ENCODE data around the gene CHTOP. TPM values are rescaled to one million over a fixed set of nuclear protein-coding genes. Genes with fewer than 3 reads are reported as not detected.

The CHTOP gene
- total and polyA plus RNA-seq, 2 of the 4 experiments (the other 2 are of a cell fraction): 33.9 to 50.8 TPM

DNA sequence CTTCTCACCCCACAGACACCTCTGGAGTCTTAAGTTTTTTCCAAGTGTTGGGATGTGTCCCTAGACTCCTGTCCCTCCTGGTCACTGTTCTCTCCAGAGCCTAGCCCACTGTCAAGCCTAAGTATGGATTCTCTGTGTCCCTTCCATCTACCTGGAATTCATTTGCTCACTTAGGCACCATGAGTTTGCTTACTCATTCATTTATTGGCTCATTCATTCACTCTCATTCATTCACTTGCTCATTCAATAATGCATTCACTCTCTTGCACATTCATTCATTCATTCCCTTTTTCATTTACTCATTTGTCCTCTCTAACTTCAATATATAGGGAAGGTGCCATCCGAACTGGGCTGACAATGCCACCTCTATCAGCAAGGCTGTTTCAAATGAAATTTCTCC lies 22.5 kb upstream of the CHTOP start:
- H3K56ac ChIP-seq (ENCODE audit: extremely low read depth, insufficient read depth, low read length): peak overlapping the region; percentile 75; the same call in 1 of the 2 replicates
- peak overlapping the region; percentile 95; the same call in 1 of the 2 replicates for H3K27ac ChIP-seq (ENCODE audit: insufficient read depth, low read length)
- ChIA-PET POLR2A (ENCODE audit: unreplicated experiment) (interaction anchor here (1.5 kb wide), 1 partner anchor 76 kb away, joined by 6 read pairs; no protein-coding TSS in a partner anchor), CTCF (interaction anchor here (0.7 to 1.2 kb wide), 2 partner anchors 16 to 39 kb away, joined by 4 read pairs; partner anchors contain the start of gene S100A13)
- dilution Hi-C loops (cut with HindIII; ENCODE audit: low sequenced_read_pairs, unreplicated experiment) (no loop called here), intact Hi-C loops (cut with micrococcal nuclease) (no loop called here), in situ Hi-C loops (cut with MboI; ENCODE audit: low sequenced_read_pairs) (no loop called here)
- no peak overlapping the region for H3K18ac ChIP-seq (ENCODE audit: low read depth, low read length)
- no CpG with 5 or more reads among the region's 1 CpG for WGBS, 2 experiments (ENCODE audit: extremely low coverage in 2 of 2, insufficient read length in 1 of 2)
- peak overlapping the region; percentile 92 for H2AK5ac ChIP-seq (ENCODE audit: low read depth, low read length)
- peak overlapping the region; percentile 93 for H3K23ac ChIP-seq (ENCODE audit: low read depth, low read length)
- no peak overlapping the region for H2AFZ ChIP-seq (replicated peaks; ENCODE audit: low read length, poor library complexity)
- H2BK120ac ChIP-seq (ENCODE audit: low read depth, low read length): peak overlapping the region; percentile 42; the same call in 1 of the 2 replicates
- H2BK15ac ChIP-seq (ENCODE audit: low read depth, low read length): no peak overlapping the region; the same call in 2 of the 3 replicates
- H3K9me1 ChIP-seq (ENCODE audit: insufficient read depth, low read length): peaks cover 17% of the 10 kb centered on the region
- no TSS peak for BruUV-seq (replicated peaks)
- H4K91ac ChIP-seq (ENCODE audit: insufficient read depth, low read depth, low read length): peak overlapping the region; percentile 88
- H3K27me3 ChIP-seq (ENCODE audit: control insufficient read depth, insufficient read depth, low read length): no peaks in the 10 kb centered on the region
- H2AK9ac ChIP-seq (replicated peaks; ENCODE audit: low read depth, low read length, poor library complexity): peak overlapping the region; percentile 99
- H3K9ac ChIP-seq (ENCODE audit: low read depth, low read length): peak overlapping the region; percentile 99
- no peak for DNase-seq
- H4K8ac ChIP-seq (ENCODE audit: low read depth in 2 of 2, low read length in 2 of 2): peak overlapping the region; percentile 73 to 82; a peak in 2 of 4 replicates
- H2BK5ac ChIP-seq (ENCODE audit: low read depth, low read length, poor library complexity, severe bottlenecking): peak overlapping the region; percentile 90
- H2BK20ac ChIP-seq (ENCODE audit: low read depth, low read length): peak overlapping the region; percentile 21; the same call in 1 of the 2 replicates
- peaks cover 18% of the 10 kb centered on the region for H3K36me3 ChIP-seq (ENCODE audit: control insufficient read depth, insufficient read depth, low read length)
- no peak for ATAC-seq (ENCODE audit: low read depth)
- H4K5ac ChIP-seq (ENCODE audit: low read depth, low read length): no peak overlapping the region
- peak overlapping the region; percentile 93 for H3K14ac ChIP-seq (replicated peaks; ENCODE audit: low read depth, low read length)
- H3K9me3 ChIP-seq (ENCODE audit: control insufficient read depth, insufficient read depth, low read length): no peaks in the 10 kb centered on the region
- peak overlapping the region; percentile 96 for H3K4me3 ChIP-seq (ENCODE audit: insufficient read depth, low read depth, low read length)
- H4K20me1 ChIP-seq (ENCODE audit: insufficient read depth, low read length): peaks cover 11% of the 10 kb centered on the region; the same call in 1 of the 2 replicates
- H3K4me1 ChIP-seq (ENCODE audit: control insufficient read depth, insufficient read depth, low read length): peaks cover 42% of the 10 kb centered on the region
- H3K4ac ChIP-seq (ENCODE audit: low read depth, low read length): peak overlapping the region; percentile 90
- peak overlapping the region; percentile 94 for H3K4me2 ChIP-seq (ENCODE audit: low read depth, low read length)
- peaks cover 15 to 63% of the 10 kb centered on the region in 2 experiments for H3K79me1 ChIP-seq (ENCODE audit: low read depth in 1 of 2, low read length in 2 of 2)
- no peak for TF ChIP-seq MXI1 (IDR thresholded peaks at IDR 0.05; ENCODE audit: borderline replicate concordance, low read depth, low read length)
- TF ChIP-seq BHLHE40 (IDR thresholded peaks at IDR 0.05; ENCODE audit: low read depth, low read length): no peak
- no peak for TF ChIP-seq POLR2A (IDR thresholded peaks at IDR 0.05; ENCODE audit: low read depth, low read length)
- no peak for TF ChIP-seq MAFK (IDR thresholded peaks at IDR 0.05; ENCODE audit: low read depth, low read length)
- TF ChIP-seq, protein P1, sequence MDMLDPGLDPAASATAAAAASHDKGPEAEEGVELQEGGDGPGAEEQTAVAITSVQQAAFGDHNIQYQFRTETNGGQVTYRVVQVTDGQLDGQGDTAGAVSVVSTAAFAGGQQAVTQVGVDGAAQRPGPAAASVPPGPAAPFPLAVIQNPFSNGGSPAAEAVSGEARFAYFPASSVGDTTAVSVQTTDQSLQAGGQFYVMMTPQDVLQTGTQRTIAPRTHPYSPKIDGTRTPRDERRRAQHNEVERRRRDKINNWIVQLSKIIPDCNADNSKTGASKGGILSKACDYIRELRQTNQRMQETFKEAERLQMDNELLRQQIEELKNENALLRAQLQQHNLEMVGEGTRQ (IDR thresholded peaks at IDR 0.05; ENCODE audit: low read depth, low read length): no peak
- TF ChIP-seq RCOR1 (IDR thresholded peaks at IDR 0.05; ENCODE audit: insufficient replicate concordance, low read length): no peak
- no peak for TF ChIP-seq MAZ (IDR thresholded peaks at IDR 0.05; ENCODE audit: borderline replicate concordance, low read depth, low read length)
